WERI-Rb-1 (cell line): ENCODE measurements around the gene CEL.
A peak's percentile ranks its signal among the peaks of the same experiment; 100 is the strongest.

Experiments used
- DNase-seq: peaks from one replicate; pipeline ENCODE4 v3.0.0-alpha.2; 2020
- H3K27ac ChIP-seq: fragments of 250-450 bp; sonication (Bioruptor Pico); 2 replicates; pipeline ENCODE4 v1.5.1; 2020; ENCODE audit warnings: mild to moderate bottlenecking, moderate library complexity
- H3K27me3 ChIP-seq: fragments of 250-450 bp; sonication (Bioruptor Pico); 2 replicates; pipeline ENCODE4 v1.5.1; 2021; ENCODE audit warnings: mild to moderate bottlenecking, low read depth, moderate library complexity; ENCODE audit not compliant: insufficient read depth, severe bottlenecking
- H3K36me3 ChIP-seq: fragments of 250-450 bp; sonication (Bioruptor Pico); 2 replicates; pipeline ENCODE4 v1.5.1; 2020; ENCODE audit warnings: mild to moderate bottlenecking, moderate library complexity
- H3K4me3 ChIP-seq: 2 replicates; pipeline ENCODE4 v1.5.1; 2011; ENCODE audit warnings: low read depth, mild to moderate bottlenecking, control low read depth, low read length
- H3K9me3 ChIP-seq: fragments of 250-450 bp; sonication (Bioruptor Pico); 2 replicates; pipeline ENCODE4 v1.5.1; 2021; ENCODE audit warnings: mild to moderate bottlenecking, moderate library complexity; ENCODE audit not compliant: severe bottlenecking
- TF ChIP-seq, protein P1 (sequence below): IDR thresholded peaks from 2 replicates; pipeline ENCODE4 v1.5.1; 2011; ENCODE audit warnings: low read depth, mild to moderate bottlenecking, control low read depth, inconsistent platforms, low read length

Gene CEL

DNA sequence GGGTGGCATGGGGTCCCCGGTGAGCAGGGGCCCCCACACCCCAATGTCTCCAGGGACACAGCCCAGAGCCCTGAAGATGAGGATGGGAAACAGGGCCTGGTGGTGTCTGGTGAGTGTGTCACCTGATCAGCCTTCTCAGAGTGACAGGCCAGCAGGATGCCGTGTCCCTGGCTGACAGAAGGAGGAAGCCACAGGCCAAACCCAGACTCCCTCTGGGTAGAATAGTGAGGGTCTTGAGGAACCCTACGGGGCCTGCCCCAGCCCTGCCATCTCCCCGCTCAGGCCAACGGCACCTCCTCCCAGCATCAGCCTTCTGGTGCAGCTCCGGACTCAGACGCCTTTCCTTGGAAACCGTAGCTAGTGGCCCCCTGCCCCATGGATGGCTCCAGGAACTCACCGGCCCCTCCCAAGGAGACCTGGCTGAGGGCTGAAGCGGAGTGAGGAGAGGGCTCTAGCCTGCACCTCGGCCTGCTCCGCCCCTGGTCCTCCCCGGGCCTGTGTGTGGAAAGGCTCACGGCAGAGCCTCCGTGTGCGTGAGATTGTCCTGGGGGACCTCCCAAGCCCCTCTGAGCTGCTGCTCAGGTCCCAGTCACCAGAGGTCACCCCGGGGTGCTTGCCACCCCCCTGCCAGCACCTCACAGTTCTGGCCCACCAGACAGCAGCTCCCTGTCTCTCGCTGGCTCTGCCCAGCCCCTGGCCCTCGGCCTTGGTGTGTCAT is 53.3 kb downstream of the CEL start:
- Histone ChIP-seq H3K36me3 (peaks cover 22% of the 10 kb centered on the region), H3K27me3 (no peaks in the 10 kb centered on the region), H3K4me3 (no peak overlapping the region), H3K9me3 (no peaks in the 10 kb centered on the region), H3K27ac (peak overlapping the region; percentile 82)
- TF ChIP-seq, protein P1, sequence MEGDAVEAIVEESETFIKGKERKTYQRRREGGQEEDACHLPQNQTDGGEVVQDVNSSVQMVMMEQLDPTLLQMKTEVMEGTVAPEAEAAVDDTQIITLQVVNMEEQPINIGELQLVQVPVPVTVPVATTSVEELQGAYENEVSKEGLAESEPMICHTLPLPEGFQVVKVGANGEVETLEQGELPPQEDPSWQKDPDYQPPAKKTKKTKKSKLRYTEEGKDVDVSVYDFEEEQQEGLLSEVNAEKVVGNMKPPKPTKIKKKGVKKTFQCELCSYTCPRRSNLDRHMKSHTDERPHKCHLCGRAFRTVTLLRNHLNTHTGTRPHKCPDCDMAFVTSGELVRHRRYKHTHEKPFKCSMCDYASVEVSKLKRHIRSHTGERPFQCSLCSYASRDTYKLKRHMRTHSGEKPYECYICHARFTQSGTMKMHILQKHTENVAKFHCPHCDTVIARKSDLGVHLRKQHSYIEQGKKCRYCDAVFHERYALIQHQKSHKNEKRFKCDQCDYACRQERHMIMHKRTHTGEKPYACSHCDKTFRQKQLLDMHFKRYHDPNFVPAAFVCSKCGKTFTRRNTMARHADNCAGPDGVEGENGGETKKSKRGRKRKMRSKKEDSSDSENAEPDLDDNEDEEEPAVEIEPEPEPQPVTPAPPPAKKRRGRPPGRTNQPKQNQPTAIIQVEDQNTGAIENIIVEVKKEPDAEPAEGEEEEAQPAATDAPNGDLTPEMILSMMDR, result no peak
- peak; percentile 48 for DNase-seq

DNA sequence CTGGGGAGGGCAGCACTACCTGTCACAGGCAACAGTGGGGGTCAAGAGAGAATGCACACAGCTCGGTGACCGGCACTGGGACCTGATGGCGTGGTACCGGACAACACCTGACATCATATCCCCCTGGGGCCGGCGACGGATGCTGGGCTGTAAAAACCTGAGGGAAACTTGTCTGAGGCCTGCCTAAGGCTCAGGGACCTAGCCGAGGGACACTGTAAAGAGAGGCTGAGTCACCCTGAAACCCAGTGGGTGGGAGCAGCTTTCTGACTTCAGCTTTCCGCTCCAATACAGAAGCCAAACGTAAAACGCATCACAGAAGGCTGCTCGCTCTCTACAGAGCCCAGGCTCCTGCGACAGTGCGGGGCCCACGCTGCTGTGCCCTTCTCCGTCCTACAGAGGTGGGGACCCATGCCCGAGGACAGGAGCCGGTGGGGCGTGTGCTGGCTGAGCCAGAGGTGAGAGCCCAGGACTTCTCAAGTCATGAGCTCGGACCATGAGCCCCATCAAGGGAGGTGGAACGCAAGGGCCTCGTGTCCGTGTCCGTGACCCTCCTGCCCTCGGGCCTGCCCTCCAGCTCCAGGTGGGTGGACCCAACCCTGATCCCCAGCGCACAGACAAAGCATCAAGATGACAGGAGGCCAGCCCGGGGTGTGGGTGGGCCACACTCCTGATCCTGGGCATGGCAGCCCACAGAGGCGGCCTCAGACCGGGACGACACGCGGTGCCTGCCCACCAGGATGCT is 54.0 kb downstream of the CEL start:
- TF ChIP-seq, protein P1, result no peak
- peaks cover 14% of the 10 kb centered on the region for H3K36me3 ChIP-seq
- peak; percentile 10 for DNase-seq
- no peaks in the 10 kb centered on the region for H3K27me3 ChIP-seq
- no peaks in the 10 kb centered on the region for H3K9me3 ChIP-seq
- H3K4me3 ChIP-seq, result no peak overlapping the region
- peak overlapping the region; percentile 82 for H3K27ac ChIP-seq

DNA sequence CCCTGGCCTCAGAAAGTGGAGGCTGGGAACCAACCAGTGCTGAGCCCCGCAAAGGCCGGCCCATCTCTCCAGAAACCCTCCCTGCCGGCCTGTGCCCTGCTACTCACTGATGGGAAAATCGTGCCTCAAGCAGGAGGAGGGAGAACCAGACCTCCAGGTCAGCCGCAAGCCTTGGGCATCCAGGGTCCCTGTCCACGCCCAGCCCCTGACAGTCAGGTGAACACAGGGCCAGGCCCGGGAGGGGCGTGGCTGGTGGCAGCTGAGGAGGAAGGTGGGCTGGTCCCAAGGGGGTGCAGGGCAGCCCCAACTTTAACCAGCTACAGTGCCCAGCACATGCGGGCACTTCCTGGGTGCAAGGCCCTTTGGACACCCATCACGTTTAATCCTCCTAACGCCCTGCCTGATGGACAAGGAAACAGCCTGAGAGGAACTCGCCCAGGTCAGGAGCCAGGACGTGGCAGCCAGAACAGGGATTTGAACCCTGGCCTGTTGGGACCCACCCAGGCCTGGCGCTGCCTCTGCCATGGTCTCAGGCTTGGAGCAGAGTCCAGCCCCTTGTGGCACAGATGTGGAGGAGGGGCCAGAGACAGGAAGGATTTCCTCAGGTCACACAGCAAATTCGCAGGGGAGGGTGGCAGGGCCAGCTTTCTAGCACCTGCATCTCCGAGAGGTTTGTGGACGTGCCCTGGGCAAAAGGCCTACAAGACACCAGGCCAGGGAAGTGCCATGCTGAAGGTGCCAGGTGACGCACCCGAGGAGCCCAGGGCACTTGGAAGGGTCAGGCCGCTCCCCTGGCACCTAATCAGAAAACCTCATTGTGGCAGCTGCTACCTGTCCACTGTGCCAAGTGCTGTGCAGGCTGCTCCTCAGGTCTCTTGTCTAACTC is 54.8 kb downstream of the CEL start:
- peak; percentile 9 for DNase-seq

DNA sequence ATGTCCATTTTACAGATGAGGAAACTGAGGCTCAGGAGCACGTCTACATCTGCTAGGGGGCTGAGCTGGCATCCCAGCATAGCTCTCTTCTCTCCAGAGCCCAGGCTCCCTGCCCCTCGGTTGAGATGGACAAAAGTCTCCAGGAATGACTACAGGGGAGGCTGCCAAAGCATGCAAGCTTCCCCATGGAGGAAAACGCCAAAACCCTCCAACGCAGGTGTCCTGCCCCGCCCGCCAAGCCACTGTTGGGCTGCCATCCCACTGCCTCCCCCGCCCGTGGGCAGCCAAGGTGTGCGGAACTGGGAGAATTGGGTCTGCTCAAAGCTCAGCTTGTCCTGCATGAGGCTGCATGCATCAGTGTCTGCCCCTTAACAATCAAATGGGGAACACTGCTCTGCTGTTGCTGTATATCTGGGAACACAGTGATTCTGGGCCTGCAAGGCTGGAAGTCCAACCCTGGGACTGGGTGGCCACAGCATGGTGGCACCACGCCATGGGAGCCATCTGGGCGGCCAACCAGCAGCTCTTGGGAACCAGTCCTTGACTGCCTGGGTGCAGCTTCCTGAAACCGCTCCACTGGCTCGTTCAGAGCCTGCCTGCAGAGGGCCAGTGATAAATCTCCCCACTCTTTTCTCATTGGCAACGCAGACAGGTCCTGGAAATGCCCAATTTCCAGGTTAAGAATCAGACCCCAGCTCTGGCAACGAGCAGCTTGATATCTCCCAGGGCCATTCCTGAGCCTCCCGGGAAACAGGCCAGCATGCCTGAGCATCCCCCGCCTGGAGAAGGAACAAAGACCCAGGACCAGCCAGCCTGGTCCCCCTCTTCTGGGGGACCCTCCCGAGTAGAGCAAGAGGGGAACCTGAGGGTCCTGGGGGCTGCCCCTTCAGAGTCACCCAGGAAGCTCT is 55.7 kb downstream of the CEL start:
- no peaks in the 10 kb centered on the region for H3K27me3 ChIP-seq
- TF ChIP-seq, protein P1, result no peak
- no peaks in the 10 kb centered on the region for H3K9me3 ChIP-seq
- H3K36me3 ChIP-seq, result peaks cover 3% of the 10 kb centered on the region; the same call in 1 of the 2 replicates
- no peak overlapping the region for H3K27ac ChIP-seq
- H3K4me3 ChIP-seq, result no peak overlapping the region
- DNase-seq, result no peak

More for the DNA sequence above, 54.8 kb downstream of the CEL start:
- Histone ChIP-seq H3K27ac (no peak overlapping the region), H3K9me3 (no peaks in the 10 kb centered on the region), H3K27me3 (no peaks in the 10 kb centered on the region), H3K4me3 (no peak overlapping the region), H3K36me3 (peaks cover 6% of the 10 kb centered on the region)
- TF ChIP-seq, protein P1, result no peak

DNA sequence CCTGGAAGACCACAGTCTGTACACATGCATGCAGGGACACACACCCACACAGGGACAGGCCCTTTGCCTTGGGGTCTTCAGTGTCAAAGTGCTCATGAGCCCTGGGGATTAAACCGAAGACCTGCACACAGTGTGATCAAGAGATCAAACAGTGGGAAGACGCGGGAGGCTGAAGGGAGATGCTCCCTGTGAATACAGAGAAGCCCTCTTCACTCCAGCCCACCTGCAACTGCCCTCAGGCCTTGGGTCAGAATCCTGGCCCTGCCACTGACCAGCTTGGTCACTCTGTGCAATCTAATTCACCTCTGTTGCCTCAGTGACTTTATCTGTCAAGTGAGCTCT is 56.4 kb downstream of the CEL start:
- TF ChIP-seq, protein P1, result no peak
- no peak overlapping the region for H3K27ac ChIP-seq
- H3K27me3 ChIP-seq, result no peaks in the 10 kb centered on the region
- DNase-seq, result no peak
- peaks cover 3% of the 10 kb centered on the region; the same call in 1 of the 2 replicates for H3K36me3 ChIP-seq
- H3K4me3 ChIP-seq, result no peak overlapping the region
- H3K9me3 ChIP-seq, result no peaks in the 10 kb centered on the region
